Putamen (tissue), 1 donor: Measurements from ENCODE around the gene PLSCR3.

Source experiments
- DNase-seq: peaks from one replicate; pipeline ENCODE4 v3.0.0-alpha.2; 2016; ENCODE audit warnings: low spot score

The PLSCR3 gene

GRCh38 chr17:7405350-7406234 lies 11.3 kb upstream of the PLSCR3 start:
- peak; percentile 42 for DNase-seq

GRCh38 chr17:7404737-7405349 lies 10.5 kb upstream of the PLSCR3 start:
- DNase-seq: no peak

GRCh38 chr17:7403977-7404736 lies 9.8 kb upstream of the PLSCR3 start, which contains the start of gene TMEM256:
TSS of gene TMEM256 (minus strand) at chr17:7404097. CDS start at chr17:7404084, 13 bp downstream.
- DNase-seq: peak; percentile 100

GRCh38 chr17:7403727-7403976 lies 9.3 kb upstream of the PLSCR3 start:
- DNase-seq: no peak

- no peak for DNase-seq
Measured at GRCh38 chr17:7403043-7403726, 8.9 kb upstream of the PLSCR3 start.

- no peak for DNase-seq
Measured at GRCh38 chr17:7398612-7399011, 4.3 kb upstream of the PLSCR3 start.

GRCh38 chr17:7396147-7396546 lies 1.8 kb upstream of the PLSCR3 start:
- no peak for DNase-seq

GRCh38 chr17:7393613-7394451 lies 493 bp downstream of the PLSCR3 start:
- no peak for DNase-seq

GRCh38 chr17:7392696-7393612 lies 1.4 kb downstream of the PLSCR3 start:
- DNase-seq: no peak

- DNase-seq: no peak
Measured at GRCh38 chr17:7391307-7391706, 3.0 kb downstream of the PLSCR3 start.

- no peak for DNase-seq
Measured at GRCh38 chr17:7389924-7390910, 4.1 kb downstream of the PLSCR3 start.

GRCh38 chr17:7388856-7389255 lies 5.5 kb downstream of the PLSCR3 start:
- no peak for DNase-seq

GRCh38 chr17:7384489-7385081 lies 9.7 kb downstream of the PLSCR3 start:
- no peak for DNase-seq

- DNase-seq: peak; percentile 56
Measured at GRCh38 chr17:7383742-7384488, 10.4 kb downstream of the PLSCR3 start.

- DNase-seq: no peak
Measured at GRCh38 chr17:7383371-7383741, 11.0 kb downstream of the PLSCR3 start.

GRCh38 chr17:7382901-7383300 lies 11.4 kb downstream of the PLSCR3 start:
- no peak for DNase-seq

GRCh38 chr17:7380855-7381683 lies 13.3 kb downstream of the PLSCR3 start, which contains the start of gene TNK1:
TSS of gene TNK1 (plus strand) at chr17:7381089. CDS start at chr17:7382927, 1,838 bp downstream.
- DNase-seq: no peak
